VCaP (cell line): ENCODE results near the gene MPPED2.

ENCODE experiments used
- H3K27ac ChIP-seq: fragments of 450-650 bp; 2 replicates; pipeline ENCODE4 v1.5.1; 2017
- CTCF ChIP-seq: fragments of 450-650 bp; conservative IDR thresholded peaks from 2 replicates; pipeline ENCODE4 v1.5.1; 2017; ENCODE audit warnings: mild to moderate bottlenecking, moderate library complexity

Gene MPPED2

GRCh38 chr11:30508594-30508993, 77.6 kb downstream of the MPPED2 start:
- H3K27ac ChIP-seq, result no peak overlapping the region
- no peak for TF ChIP-seq CTCF

- H3K27ac ChIP-seq, result no peak overlapping the region
- TF ChIP-seq CTCF, result no peak
Measured at GRCh38 chr11:30505603-30506002, 80.5 kb downstream of the MPPED2 start.

GRCh38 chr11:30504468-30504867, 81.7 kb downstream of the MPPED2 start:
- TF ChIP-seq CTCF, result no peak
- no peak overlapping the region for H3K27ac ChIP-seq

- no peak for TF ChIP-seq CTCF
Measured at GRCh38 chr11:30503156-30503555, 83.0 kb downstream of the MPPED2 start.

GRCh38 chr11:30502305-30502704, 83.8 kb downstream of the MPPED2 start:
- TF ChIP-seq CTCF, result no peak
- H3K27ac ChIP-seq, result no peak overlapping the region

More at GRCh38 chr11:30503156-30503555, 83.0 kb downstream of the MPPED2 start:
- H3K27ac ChIP-seq, result no peak overlapping the region

GRCh38 chr11:30501744-30502143, 84.4 kb downstream of the MPPED2 start:
- H3K27ac ChIP-seq, result no peak overlapping the region
- no peak for TF ChIP-seq CTCF

GRCh38 chr11:30499940-30500339, 86.2 kb downstream of the MPPED2 start:
- TF ChIP-seq CTCF, result no peak
- no peak overlapping the region for H3K27ac ChIP-seq

- TF ChIP-seq CTCF, result no peak
- H3K27ac ChIP-seq, result no peak overlapping the region
Measured at GRCh38 chr11:30497600-30497999, 88.6 kb downstream of the MPPED2 start.
